ENCODE results near the gene SEMA3C. TPM values are rescaled to one million over a fixed set of nuclear protein-coding genes. Genes with fewer than 3 reads are reported as not detected.

Gene SEMA3C
- total and polyA plus RNA-seq, 7 donors, result 8.4 to 298 (median 213) TPM

DNA sequence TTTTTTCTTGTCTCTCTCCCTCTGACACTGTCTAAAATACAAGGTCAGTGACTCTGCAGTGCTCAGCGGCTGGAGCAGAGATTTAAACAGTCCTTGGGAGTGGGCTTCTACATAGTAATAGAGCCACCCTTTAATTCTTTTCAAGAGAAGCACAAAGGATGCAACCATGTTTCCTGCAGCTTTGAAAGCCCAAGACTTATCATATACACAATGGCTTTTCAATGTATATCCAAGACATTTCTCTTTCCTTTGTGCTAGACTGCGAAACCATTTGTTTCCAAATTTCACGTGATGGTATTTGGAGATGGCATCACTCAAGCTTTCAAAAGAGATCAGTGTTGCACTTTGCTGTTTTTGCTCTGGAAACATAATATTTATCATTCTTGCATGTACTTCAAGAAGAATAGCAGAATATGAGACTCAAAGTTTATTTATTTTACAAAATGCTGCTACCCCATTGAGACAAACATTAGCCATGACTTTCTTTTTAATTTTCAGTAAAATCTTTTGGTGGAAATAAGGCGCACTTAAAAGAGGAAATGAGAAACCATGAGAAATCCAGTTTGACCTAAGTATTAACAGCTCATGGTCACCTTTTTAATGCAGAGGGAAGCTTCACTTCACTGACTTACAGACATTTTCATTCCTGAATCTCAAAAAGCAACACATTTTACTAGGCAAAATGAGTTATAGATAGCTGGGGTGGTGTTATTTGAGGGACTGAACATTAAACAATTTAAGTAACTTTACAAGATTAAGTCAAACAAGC is 76.6 kb downstream of the SEMA3C start:
- no peak overlapping the region for H3K4me3 ChIP-seq
- no peak for DNase-seq
- H3K36me3 ChIP-seq, result no peaks in the 10 kb centered on the region
- peaks cover 0 to 58% (median 25%) of the 10 kb centered on the region in 4 donors for H3K4me1 ChIP-seq
- H3K9me3 ChIP-seq, result no peaks in the 10 kb centered on the region
- no peaks in the 10 kb centered on the region for H3K27me3 ChIP-seq
- TF ChIP-seq POLR2AphosphoS5 (IDR thresholded peaks at IDR 0.05) (no peak), POLR2A (IDR thresholded peaks at IDR 0.05) (no peak), CTCF (IDR thresholded peaks at IDR 0.05) (no peak), EP300 (IDR thresholded peaks at IDR 0.05) (no peak)
- WGBS, 2 donors, result 82 to 85% methylated on average over 4 of the region's 4 CpGs
- H3K27ac ChIP-seq, result peak overlapping the region in 3 of 4 donors; percentile 31 to 53 (median 41)
- intact Hi-C loops (cut with DNase I), result no loop called here

DNA sequence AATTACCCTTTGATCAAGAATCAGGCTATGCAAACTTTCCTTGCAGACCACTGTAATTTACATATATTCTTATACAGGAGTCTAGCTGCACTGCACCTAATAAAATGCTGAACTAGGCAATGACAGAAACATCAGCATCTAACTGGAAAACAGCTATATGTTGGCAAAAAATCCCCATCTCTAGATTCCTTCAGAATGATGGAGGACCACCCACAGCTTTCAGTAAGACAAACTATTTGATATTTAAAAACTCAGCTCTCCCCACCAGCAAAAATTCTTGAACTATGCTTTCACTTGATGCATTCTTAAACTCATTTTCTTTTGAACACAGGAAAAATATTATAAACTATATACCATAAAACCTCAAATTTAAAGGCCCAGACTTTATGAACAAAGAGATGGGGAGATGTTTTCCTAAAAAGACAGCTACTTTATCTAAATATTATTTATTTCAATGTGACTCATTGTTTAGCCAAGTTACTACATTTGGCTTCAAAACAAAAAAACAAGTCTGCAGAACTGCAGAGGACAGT is 77.4 kb downstream of the SEMA3C start:
- Histone ChIP-seq H3K4me3 (no peak overlapping the region), H3K36me3 (no peaks in the 10 kb centered on the region), H3K9me3 (no peaks in the 10 kb centered on the region), H3K4me1 (peaks cover 0 to 51% (median 24%) of the 10 kb centered on the region in 4 donors), H3K27me3 (no peaks in the 10 kb centered on the region), H3K27ac (peak overlapping the region in 3 of 4 donors; percentile 31 to 53 (median 41))
- no peak for DNase-seq
- intact Hi-C loops (cut with DNase I), result no loop called here
- TF ChIP-seq POLR2AphosphoS5 (IDR thresholded peaks at IDR 0.05), result no peak
- no peak for TF ChIP-seq EP300 (IDR thresholded peaks at IDR 0.05)
- TF ChIP-seq CTCF (IDR thresholded peaks at IDR 0.05), result no peak
- no peak for TF ChIP-seq POLR2A (IDR thresholded peaks at IDR 0.05)

GRCh38 chr7:80840681-80841080 is 78.2 kb downstream of the SEMA3C start:
- Histone ChIP-seq H3K4me3 (no peak overlapping the region), H3K9me3 (no peaks in the 10 kb centered on the region), H3K27me3 (no peaks in the 10 kb centered on the region), H3K27ac (peak overlapping the region in 2 of 4 donors; percentile 2 to 53), H3K36me3 (no peaks in the 10 kb centered on the region), H3K4me1 (peaks cover 0 to 51% (median 26%) of the 10 kb centered on the region in 4 donors)
- WGBS, 2 donors, result 93 to 96% methylated on average over 2 of the region's 2 CpGs
- TF ChIP-seq EP300 (IDR thresholded peaks at IDR 0.05) (no peak), POLR2A (IDR thresholded peaks at IDR 0.05) (no peak), CTCF (IDR thresholded peaks at IDR 0.05) (no peak), POLR2AphosphoS5 (IDR thresholded peaks at IDR 0.05) (no peak)
- intact Hi-C loops (cut with DNase I), result no loop called here
- DNase-seq, result no peak

DNA sequence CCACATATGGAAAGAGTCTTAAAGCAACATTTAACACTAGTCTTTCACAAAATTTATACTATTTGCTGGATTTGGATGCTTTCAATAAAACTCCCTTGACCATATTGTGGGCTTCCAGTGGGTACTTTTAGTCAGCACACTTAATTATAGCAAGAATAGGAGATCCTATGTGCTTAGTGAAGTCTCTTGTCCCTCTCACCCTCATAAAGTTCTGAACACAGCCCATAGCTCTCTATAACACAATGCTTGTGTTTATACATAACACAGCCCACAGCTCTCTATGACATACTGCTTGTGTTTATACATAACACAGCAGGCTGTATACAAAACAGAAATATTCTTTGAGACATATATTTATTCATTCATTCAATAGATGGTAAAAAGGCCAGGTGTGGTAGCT is 79.0 kb downstream of the SEMA3C start:
- DNase-seq, result no peak
- H3K9me3 ChIP-seq, result no peaks in the 10 kb centered on the region
- TF ChIP-seq EP300 (IDR thresholded peaks at IDR 0.05) (no peak), POLR2A (IDR thresholded peaks at IDR 0.05) (no peak), POLR2AphosphoS5 (IDR thresholded peaks at IDR 0.05) (no peak)
- H3K4me3 ChIP-seq, result no peak overlapping the region
- peaks cover 0 to 51% (median 27%) of the 10 kb centered on the region in 4 donors for H3K4me1 ChIP-seq
- H3K27me3 ChIP-seq, result no peaks in the 10 kb centered on the region
- no peaks in the 10 kb centered on the region for H3K36me3 ChIP-seq
- H3K27ac ChIP-seq, result peak overlapping the region in 2 of 4 donors; percentile 6 to 55
- intact Hi-C loops (cut with DNase I), result no loop called here

GRCh38 chr7:80838643-80839042 is 80.2 kb downstream of the SEMA3C start:
- Histone ChIP-seq H3K36me3 (no peaks in the 10 kb centered on the region), H3K9me3 (no peaks in the 10 kb centered on the region), H3K4me1 (peaks cover 0 to 55% (median 39%) of the 10 kb centered on the region in 4 donors), H3K27me3 (no peaks in the 10 kb centered on the region), H3K4me3 (no peak overlapping the region), H3K27ac (peak overlapping the region in 2 of 4 donors; percentile 36 to 55)
- WGBS, 2 donors, result 45 to 47% methylated on average over 2 of the region's 2 CpGs
- TF ChIP-seq POLR2AphosphoS5 (IDR thresholded peaks at IDR 0.05), result no peak
- no peak for TF ChIP-seq CTCF (IDR thresholded peaks at IDR 0.05)
- no peak for TF ChIP-seq POLR2A (IDR thresholded peaks at IDR 0.05)
- TF ChIP-seq EP300 (IDR thresholded peaks at IDR 0.05), result no peak
- intact Hi-C loops (cut with DNase I), result no loop called here
- no peak for DNase-seq

All from sigmoid colon (tissue), 7 donors.